Stomach (tissue), 9 donors: ENCODE results near the gene RASA3. TPM values are rescaled to one million over a fixed set of nuclear protein-coding genes. Genes with fewer than 3 reads are reported as not detected.

Experiments used
- DNase-seq, 2 donors: peaks; one replicate each; pipeline versions ENCODE4 v3.0.0 to v3.0.0-alpha.2; 2013 to 2019
- H3K27ac ChIP-seq, 5 donors: fragments of 200-600 bp in 4 of 5; sonication (generic) in 4 of 5; one replicate each; pipeline ENCODE4 v1.5.1; 2013 to 2019; ENCODE audit warnings: mild to moderate bottlenecking in 1 of 5, moderate library complexity in 1 of 5
- H3K27me3 ChIP-seq, 3 donors: fragments of 200-600 bp; sonication (generic); one replicate each; pipeline ENCODE4 v1.5.1; 2017 to 2019; ENCODE audit warnings: mixed run types in 1 of 3
- H3K36me3 ChIP-seq, 4 donors: fragments of 200-600 bp; sonication (generic); 1 replicate in 3 of 4; 2 replicates in 1 of 4; pipeline ENCODE4 v1.5.1; 2016 to 2019
- H3K4me1 ChIP-seq, 4 donors: fragments of 200-600 bp; sonication (generic); one replicate each; pipeline ENCODE4 v1.5.1; 2016 to 2019
- H3K4me3 ChIP-seq, 4 donors: fragments of 200-600 bp; sonication (generic) in 3 of 4; one replicate each; pipeline ENCODE4 v1.5.1; 2016 to 2019; ENCODE audit warnings: mild to moderate bottlenecking in 1 of 4
- H3K9me3 ChIP-seq, 4 donors: fragments of 200-600 bp; sonication (generic); one replicate each; pipeline ENCODE4 v1.5.1; 2016 to 2019
- EP300 ChIP-seq: sonication (generic); formaldehyde crosslinking; IDR thresholded peaks from one replicate; pipeline ENCODE4 v1.6.1; 2017; ENCODE audit warnings: antibody characterized with exemption
- POLR2A ChIP-seq, 4 donors: fragments of 450-650 bp; IDR thresholded peaks; one replicate each; pipeline ENCODE4 v1.6.1; 2016; ENCODE audit warnings: antibody characterized with exemption in 4 of 4, control low read depth in 2 of 4, mild to moderate bottlenecking in 1 of 4, moderate library complexity in 1 of 4
- POLR2AphosphoS5 ChIP-seq, 3 donors: sonication (generic); formaldehyde crosslinking; IDR thresholded peaks; one replicate each; pipeline ENCODE4 v1.6.1; 2016; ENCODE audit warnings: antibody characterized with exemption in 3 of 3
- WGBS, 5 donors: extraction: QIAGEN DNeasy Blood & Tissue Kit in 3 of 5; methylation state at CpG; one replicate each; pipeline versions ENCODE4 v1.1.5 to v1.1.7; 2013 to 2018; 5-methylcytosine and 5-hydroxymethylcytosine counted together
- intact Hi-C: fragments of 100-400 bp; cut with DNase I; formaldehyde crosslinking; loops from one replicate; pipeline ENCODE4 v1.15.1; 2023; ENCODE audit warnings: low total_unique reads
- polyA plus RNA-seq, 3 donors: library from polyadenylated mRNA; stranded (reverse); fragments of 200-250 nt; gene quantifications; one replicate each; pipeline ENCODE4 v1.2.3, GENCODE V29; 2013
- total RNA-seq, 5 donors: library from RNA; depleted of rRNA; stranded (reverse); fragments of >200 nt; gene quantifications; one replicate each; pipeline versions ENCODE4 v1.1.0 to v1.2.3, GENCODE V29; 2014 to 2016
- TF ChIP-seq, protein P1 (sequence below), 7 experiments: fragments of 450-650 bp in 4 of 7; fragments of 200-600 bp in 3 of 7; sonication (generic) in 3 of 7; IDR thresholded peaks; one replicate each; pipeline ENCODE4 v1.5.1; 2016 to 2019; ENCODE audit warnings: antibody characterized with exemption in 7 of 7, control low read depth in 2 of 7, mild to moderate bottlenecking in 1 of 7
- donor health status: healthy with polysubstance abuse.
- donor health status: Bipolar disorder and iron deficiency.
- donor health status: healthy.

Gene RASA3
- total and polyA plus RNA-seq, 8 donors, result 3.7 to 22.3 (median 7.9) TPM

DNA sequence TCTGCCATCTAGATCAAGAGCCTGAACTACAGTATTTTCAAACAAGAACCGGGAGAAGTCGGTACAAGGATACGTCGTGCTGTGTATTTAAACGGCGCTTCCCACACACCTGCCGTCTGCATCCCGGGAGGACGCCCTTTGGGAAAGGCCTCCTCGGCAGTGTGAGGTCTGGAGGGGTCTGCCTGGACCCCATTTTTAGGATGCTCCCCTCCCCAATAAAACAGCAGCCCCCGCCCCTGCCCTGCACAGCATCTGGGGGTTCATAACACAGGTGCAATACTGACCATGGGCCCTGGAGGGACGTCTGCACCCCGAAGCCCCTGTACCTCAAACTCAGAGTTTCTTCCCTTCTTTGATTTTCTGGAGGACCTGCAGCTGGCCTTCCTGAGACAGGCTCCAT is 154.4 kb downstream of the RASA3 start:
- Histone ChIP-seq H3K4me3 (no peak overlapping the region), H3K9me3 (no peaks in the 10 kb centered on the region), H3K27ac (no peak overlapping the region), H3K4me1 (peaks cover 8 to 47% (median 29%) of the 10 kb centered on the region in 4 donors), H3K36me3 (peaks cover 13 to 86% (median 83%) of the 10 kb centered on the region in 4 donors), H3K27me3 (no peaks in the 10 kb centered on the region)
- WGBS, 5 donors, result 85 to 90% (median 88%) methylated on average over 13 of the region's 13 CpGs
- intact Hi-C loops, result no loop called here
- TF ChIP-seq, protein P1, sequence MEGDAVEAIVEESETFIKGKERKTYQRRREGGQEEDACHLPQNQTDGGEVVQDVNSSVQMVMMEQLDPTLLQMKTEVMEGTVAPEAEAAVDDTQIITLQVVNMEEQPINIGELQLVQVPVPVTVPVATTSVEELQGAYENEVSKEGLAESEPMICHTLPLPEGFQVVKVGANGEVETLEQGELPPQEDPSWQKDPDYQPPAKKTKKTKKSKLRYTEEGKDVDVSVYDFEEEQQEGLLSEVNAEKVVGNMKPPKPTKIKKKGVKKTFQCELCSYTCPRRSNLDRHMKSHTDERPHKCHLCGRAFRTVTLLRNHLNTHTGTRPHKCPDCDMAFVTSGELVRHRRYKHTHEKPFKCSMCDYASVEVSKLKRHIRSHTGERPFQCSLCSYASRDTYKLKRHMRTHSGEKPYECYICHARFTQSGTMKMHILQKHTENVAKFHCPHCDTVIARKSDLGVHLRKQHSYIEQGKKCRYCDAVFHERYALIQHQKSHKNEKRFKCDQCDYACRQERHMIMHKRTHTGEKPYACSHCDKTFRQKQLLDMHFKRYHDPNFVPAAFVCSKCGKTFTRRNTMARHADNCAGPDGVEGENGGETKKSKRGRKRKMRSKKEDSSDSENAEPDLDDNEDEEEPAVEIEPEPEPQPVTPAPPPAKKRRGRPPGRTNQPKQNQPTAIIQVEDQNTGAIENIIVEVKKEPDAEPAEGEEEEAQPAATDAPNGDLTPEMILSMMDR (IDR thresholded peaks at IDR 0.05), result no peak
- TF ChIP-seq POLR2AphosphoS5 (IDR thresholded peaks at IDR 0.05), result no peak
- no peak for TF ChIP-seq POLR2A (IDR thresholded peaks at IDR 0.05)
- no peak for TF ChIP-seq EP300
- no peak for DNase-seq

DNA sequence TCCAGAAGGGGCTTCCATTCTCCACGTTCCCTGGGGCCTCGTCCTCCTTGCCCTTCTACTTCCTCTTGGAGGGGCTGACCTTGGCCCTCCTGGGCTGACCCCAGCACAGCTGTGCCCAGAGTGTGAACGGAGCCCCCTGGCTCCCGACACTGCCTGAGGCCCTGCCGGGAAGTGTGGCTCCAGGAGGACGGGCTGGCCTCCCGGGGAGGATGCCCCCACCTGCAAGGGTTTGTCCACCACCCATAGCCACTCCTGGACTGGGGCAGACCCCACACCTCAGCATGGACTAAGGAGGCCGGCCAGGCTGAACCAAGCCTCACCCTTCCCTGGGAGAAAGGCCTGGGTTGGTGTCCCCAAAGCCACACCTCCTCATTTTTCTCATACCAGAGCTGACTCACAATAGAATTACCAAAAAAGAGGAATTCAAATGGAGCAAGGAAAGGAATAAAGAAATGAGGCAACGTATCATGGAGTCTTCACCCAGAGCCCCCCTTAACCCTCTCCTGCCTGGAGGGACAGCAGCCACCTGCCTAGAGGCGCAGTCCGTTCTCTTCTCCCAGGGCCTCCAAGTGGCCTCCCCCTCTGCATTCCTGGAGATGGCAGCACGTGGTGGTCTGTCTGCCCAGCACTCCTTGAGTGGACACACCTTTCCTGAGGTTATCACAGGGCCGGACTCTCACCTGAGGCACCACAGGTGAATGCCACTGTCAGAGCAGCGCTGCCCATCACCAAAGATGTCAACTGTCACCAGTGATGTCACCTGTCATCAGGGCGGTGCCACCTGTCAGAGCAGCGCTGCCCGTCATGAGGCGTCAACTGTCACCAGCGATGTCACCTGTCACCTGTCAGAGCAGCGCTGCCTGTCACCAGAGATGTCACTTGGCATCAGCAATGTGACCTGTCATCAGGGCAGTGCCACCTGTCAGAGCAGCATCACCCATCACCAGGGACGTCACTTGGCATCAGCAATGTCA is 155.4 kb downstream of the RASA3 start:
- intact Hi-C loops, result no loop called here
- peaks cover 13 to 79% (median 76%) of the 10 kb centered on the region in 4 donors for H3K36me3 ChIP-seq
- WGBS, 5 donors, result 76 to 83% (median 82%) methylated on average over 13 to 21 of the region's 21 CpGs
- H3K27ac ChIP-seq, result peak overlapping the region in 1 of 5 donors; percentile 22
- H3K9me3 ChIP-seq, result no peaks in the 10 kb centered on the region
- no peak for DNase-seq
- no peak for TF ChIP-seq EP300
- TF ChIP-seq, protein P1 (IDR thresholded peaks at IDR 0.05), result no peak
- TF ChIP-seq POLR2AphosphoS5 (IDR thresholded peaks at IDR 0.05), result no peak
- TF ChIP-seq POLR2A (IDR thresholded peaks at IDR 0.05), result no peak
- no peak overlapping the region for H3K4me3 ChIP-seq
- H3K27me3 ChIP-seq, result no peaks in the 10 kb centered on the region
- peaks cover 8 to 54% (median 36%) of the 10 kb centered on the region in 4 donors for H3K4me1 ChIP-seq

DNA sequence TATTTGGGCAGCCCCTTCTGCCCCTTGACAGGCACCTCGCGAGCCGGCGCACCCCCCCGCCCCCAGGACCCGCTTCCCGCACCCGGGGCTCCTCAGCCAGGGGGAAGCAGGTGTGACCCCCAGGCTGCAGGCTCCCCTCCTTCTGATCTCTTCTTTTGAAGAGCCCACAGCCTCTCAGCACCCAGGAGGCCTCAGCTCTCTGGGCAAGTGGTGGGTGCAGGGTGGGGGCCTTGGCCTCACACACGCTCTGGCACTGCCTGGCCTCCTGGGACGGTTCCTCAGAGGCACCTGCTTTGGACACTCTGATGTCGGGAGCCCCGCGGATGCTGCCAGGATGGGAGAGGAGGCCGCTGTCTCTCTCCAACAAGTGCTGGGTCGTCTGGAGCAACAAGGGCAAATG is 157.0 kb downstream of the RASA3 start:
- Histone ChIP-seq H3K27me3 (no peaks in the 10 kb centered on the region), H3K9me3 (no peaks in the 10 kb centered on the region), H3K4me3 (no peak overlapping the region), H3K4me1 (peaks cover 18 to 54% (median 36%) of the 10 kb centered on the region in 4 donors), H3K27ac (peak overlapping the region in 2 of 5 donors; percentile 4 to 24), H3K36me3 (peaks cover 11 to 63% (median 60%) of the 10 kb centered on the region in 4 donors)
- DNase-seq, result no peak
- intact Hi-C loops, result no loop called here
- TF ChIP-seq, protein P1 (IDR thresholded peaks at IDR 0.05), result no peak
- TF ChIP-seq POLR2AphosphoS5 (IDR thresholded peaks at IDR 0.05) (no peak), POLR2A (IDR thresholded peaks at IDR 0.05) (no peak), EP300 (no peak)
- WGBS, 5 donors, result 94 to 98% (median 96%) methylated on average over 10 to 15 of the region's 15 CpGs

DNA sequence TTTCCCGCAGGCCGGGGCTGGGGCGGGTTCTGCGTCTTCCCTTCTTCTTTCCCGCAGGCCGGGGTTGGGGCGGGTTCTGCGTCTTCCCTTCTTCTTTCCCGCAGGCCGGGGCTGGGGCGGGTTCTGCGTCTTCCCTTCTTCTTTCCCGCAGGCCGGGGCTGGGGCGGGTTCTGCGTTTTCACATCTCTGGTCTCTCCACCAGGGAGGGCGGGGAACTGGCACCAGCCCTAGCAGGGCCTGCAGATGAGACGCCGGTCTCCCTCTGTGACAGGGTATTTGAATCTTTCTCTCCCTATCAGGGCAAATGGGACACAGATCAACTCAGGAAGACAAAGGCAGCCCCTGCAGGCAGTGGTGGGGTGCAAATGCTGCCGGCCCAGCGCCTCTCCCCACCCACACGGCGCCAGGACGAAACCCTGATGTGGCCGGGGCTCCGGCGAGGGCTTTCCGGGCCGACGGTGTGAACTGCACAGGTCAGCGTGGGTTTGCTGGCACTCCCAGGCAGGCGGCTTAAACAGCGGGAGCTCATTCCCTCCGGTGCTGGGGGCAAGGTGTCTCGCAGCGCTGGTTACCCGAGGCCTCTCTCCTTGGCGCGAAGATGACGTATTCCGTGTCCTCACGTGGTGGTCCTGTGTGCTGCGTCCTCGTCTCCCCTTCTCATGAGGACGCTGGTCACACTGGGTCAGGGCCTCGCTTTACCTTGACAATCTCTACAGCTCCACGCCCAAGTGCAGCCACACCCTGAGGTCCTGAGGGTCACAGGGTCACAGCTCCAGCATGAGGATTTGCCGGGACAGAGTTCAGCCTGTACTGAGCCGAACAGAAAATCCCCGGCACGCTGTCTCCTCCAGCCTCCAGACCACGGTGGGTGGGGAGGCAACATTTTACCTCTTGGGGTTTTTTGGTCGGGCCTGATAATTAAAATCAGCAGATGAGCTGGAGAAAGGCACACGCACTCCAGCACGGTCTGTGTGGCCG is 157.8 kb downstream of the RASA3 start:
- H3K27me3 ChIP-seq, result no peaks in the 10 kb centered on the region
- TF ChIP-seq, protein P1 (IDR thresholded peaks at IDR 0.05), result no peak
- TF ChIP-seq EP300, result no peak
- TF ChIP-seq POLR2A (IDR thresholded peaks at IDR 0.05), result no peak
- TF ChIP-seq POLR2AphosphoS5 (IDR thresholded peaks at IDR 0.05), result no peak
- WGBS, 5 donors, result 74 to 87% (median 85%) methylated on average over 41 to 55 of the region's 56 CpGs
- H3K36me3 ChIP-seq, result peaks cover 5 to 55% (median 52%) of the 10 kb centered on the region in 4 donors
- H3K4me1 ChIP-seq, result peaks cover 18 to 54% (median 38%) of the 10 kb centered on the region in 4 donors
- no peak overlapping the region for H3K4me3 ChIP-seq
- DNase-seq, result no peak
- H3K9me3 ChIP-seq, result no peaks in the 10 kb centered on the region
- H3K27ac ChIP-seq, result peak overlapping the region in 1 of 5 donors; percentile 4
- intact Hi-C loops, result no loop called here
